Nucleus accumbens (tissue), 56 donors: Measurements from ENCODE around the gene HIF3A.

Experiments
- DNase-seq, 56 donors: peaks; one replicate each; lab custom pipeline; 2025; lab: John Stamatoyannopoulos, UW

Gene HIF3A

GRCh38 chr19:46376241-46377153 is 79.7 kb downstream of the HIF3A start:
- no peak for DNase-seq

GRCh38 chr19:46378268-46378667 is 81.4 kb downstream of the HIF3A start:
- no peak for DNase-seq

GRCh38 chr19:46380690-46381089 is 83.8 kb downstream of the HIF3A start:
- no peak for DNase-seq

GRCh38 chr19:46381346-46381745 is 84.5 kb downstream of the HIF3A start:
- DNase-seq = no peak

GRCh38 chr19:46381756-46382345 is 85.0 kb downstream of the HIF3A start:
- DNase-seq = no peak

- DNase-seq = no peak
Measured at GRCh38 chr19:46383171-46383815, 86.5 kb downstream of the HIF3A start.

GRCh38 chr19:46383846-46384245 is 87.0 kb downstream of the HIF3A start:
- DNase-seq = no peak

GRCh38 chr19:46384396-46384795 is 87.6 kb downstream of the HIF3A start:
- no peak for DNase-seq

- no peak for DNase-seq
Measured at GRCh38 chr19:46385636-46386035, 88.8 kb downstream of the HIF3A start.

- DNase-seq = no peak
Measured at GRCh38 chr19:46386151-46386550, 89.3 kb downstream of the HIF3A start.

- no peak for DNase-seq
Measured at GRCh38 chr19:46386996-46387712, 90.3 kb downstream of the HIF3A start.

GRCh38 chr19:46387713-46388130 is 90.9 kb downstream of the HIF3A start:
- DNase-seq = no peak

GRCh38 chr19:46388311-46389095 is 91.7 kb downstream of the HIF3A start:
- no peak for DNase-seq

GRCh38 chr19:46390121-46390858 is 93.4 kb downstream of the HIF3A start:
- no peak for DNase-seq

GRCh38 chr19:46390866-46391265 is 94.0 kb downstream of the HIF3A start:
- no peak for DNase-seq

GRCh38 chr19:46391296-46392251 is 94.7 kb downstream of the HIF3A start:
- DNase-seq = no peak

- peak in 4 of 56 donors; percentile 5 to 30 (median 10) for DNase-seq
Measured at GRCh38 chr19:46392252-46392801, 95.5 kb downstream of the HIF3A start.

GRCh38 chr19:46392837-46393236 is 96.0 kb downstream of the HIF3A start:
- no peak for DNase-seq
